NCI-H1048 (cell line): ENCODE measurements around the gene PDGFC.

Experiments
- DNase-seq: peaks from one replicate; lab custom pipeline; 2025; lab: John Stamatoyannopoulos, UW

PDGFC gene

GRCh38 chr4:156972379-156973015 is 898 bp upstream of the PDGFC start:
- no peak for DNase-seq

- DNase-seq = no peak
Measured at GRCh38 chr4:156971165-156971675, 379 bp downstream of the PDGFC start.

GRCh38 chr4:156970501-156971164 is 966 bp downstream of the PDGFC start:
- peak; percentile 25 for DNase-seq

DNA sequence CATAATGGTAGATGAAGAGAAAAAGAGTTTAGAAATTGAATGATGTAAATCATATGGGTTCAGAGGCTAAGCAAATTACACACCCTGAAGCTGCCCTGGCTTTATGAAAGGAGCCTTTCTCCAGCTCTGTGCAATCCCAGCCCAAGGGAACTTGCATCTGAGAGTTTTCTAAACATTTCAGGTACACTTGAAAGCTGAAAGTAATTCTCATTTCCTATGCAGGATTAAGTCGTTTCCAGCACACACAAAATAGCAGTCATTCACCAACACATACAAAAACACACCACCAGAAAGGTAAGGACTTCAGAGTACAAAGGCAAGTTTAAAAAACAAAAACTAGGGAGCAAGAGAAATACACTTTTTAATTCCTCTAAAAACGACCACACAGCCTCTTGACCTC is 1.7 kb downstream of the PDGFC start:
- DNase-seq = peak; percentile 25

- DNase-seq = no peak
Measured at GRCh38 chr4:156969101-156969500, 2.5 kb downstream of the PDGFC start.

- DNase-seq = peak; percentile 30
Measured at GRCh38 chr4:156968479-156968984, 3.1 kb downstream of the PDGFC start.

DNA sequence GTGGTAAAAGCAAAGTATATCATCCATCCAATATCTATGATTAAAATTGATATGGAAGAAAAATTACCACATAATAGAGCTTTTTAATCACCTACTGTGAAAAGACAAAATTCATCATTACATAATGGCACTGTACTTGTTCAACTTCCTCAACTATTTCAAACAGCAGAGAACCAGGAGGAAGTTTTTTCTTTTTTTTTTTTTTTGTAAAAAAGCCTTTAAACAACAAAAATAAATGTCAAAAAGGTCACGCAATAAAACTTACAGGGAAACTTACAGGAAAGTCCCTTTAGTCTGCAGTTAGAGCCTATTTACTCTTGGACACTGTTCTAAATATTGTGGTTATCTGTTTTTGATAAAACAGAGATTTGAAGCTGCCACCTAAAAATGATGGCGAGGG is 4.8 kb downstream of the PDGFC start:
- DNase-seq = no peak

- no peak for DNase-seq
Measured at GRCh38 chr4:156963419-156963818, 8.2 kb downstream of the PDGFC start.

DNA sequence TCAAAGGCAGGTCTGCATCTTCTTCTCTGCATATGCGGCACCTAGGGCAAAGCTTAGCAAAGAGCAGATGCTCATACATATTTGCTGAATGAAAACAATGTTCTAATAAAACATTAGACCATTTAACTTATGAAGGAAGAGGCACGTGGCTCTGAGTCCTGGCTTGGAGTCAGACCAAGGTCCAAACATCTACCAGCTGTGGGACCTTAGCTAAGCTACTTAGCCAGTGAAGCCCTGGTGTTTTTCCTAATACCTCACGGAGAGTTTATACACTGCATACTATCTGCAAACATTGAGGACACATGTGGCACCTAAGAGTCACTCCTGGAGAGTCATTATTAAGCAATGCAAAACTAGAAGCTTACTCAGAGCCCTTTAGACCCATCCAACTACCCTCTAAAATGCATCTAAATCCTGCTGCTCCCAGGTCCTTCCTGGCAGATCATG is 9.0 kb downstream of the PDGFC start:
- DNase-seq = no peak

GRCh38 chr4:156962058-156962358 is 9.6 kb downstream of the PDGFC start:
- DNase-seq = no peak

GRCh38 chr4:156961196-156962057 is 10.2 kb downstream of the PDGFC start:
- no peak for DNase-seq

GRCh38 chr4:156959298-156959702 is 12.3 kb downstream of the PDGFC start:
- DNase-seq = no peak

GRCh38 chr4:156958276-156959074 is 13.1 kb downstream of the PDGFC start:
- no peak for DNase-seq

GRCh38 chr4:156957556-156957955 is 14.0 kb downstream of the PDGFC start:
- DNase-seq = no peak

GRCh38 chr4:156956826-156957368 is 14.7 kb downstream of the PDGFC start:
- no peak for DNase-seq

DNA sequence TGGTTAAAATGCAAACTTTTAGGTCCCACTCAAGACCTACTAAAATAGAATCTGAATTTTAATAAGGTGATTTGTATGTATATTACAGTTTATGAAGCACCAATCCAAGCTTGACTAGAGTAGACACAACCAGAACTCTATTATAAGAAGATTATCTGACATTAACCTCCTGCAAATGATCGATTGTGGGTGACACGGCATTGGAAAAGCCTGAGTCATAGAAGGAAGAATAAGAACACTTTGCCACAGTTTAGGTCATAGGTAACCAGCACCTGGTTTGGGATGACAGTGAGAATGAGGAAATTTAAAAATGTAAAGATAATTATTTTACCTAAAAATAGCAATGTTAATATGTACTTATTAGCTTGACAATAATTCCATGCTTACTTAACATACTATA is 15.2 kb downstream of the PDGFC start:
- DNase-seq = no peak

DNA sequence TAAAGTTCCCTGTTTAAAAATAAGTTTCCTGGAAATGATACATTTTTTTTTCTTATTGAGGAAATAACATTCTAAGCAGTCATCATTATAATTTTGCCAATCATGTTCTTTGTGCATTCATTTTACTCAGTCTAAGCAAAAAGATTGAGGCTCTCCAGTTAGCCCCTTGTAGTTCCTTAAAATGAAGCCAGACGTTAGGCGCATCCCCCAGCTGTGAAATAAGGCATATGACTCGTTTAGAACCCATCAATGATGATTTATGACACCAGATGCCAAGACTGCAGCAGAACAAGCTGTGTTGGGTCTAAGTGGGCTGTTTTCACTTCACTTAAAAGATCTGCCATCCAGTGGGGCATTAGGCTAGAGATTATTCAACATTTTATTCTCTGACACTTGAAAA is 17.0 kb downstream of the PDGFC start:
- no peak for DNase-seq

- no peak for DNase-seq
Measured at GRCh38 chr4:156953951-156954350, 17.6 kb downstream of the PDGFC start.

- DNase-seq = no peak
Measured at GRCh38 chr4:156953001-156953400, 18.6 kb downstream of the PDGFC start.

DNA sequence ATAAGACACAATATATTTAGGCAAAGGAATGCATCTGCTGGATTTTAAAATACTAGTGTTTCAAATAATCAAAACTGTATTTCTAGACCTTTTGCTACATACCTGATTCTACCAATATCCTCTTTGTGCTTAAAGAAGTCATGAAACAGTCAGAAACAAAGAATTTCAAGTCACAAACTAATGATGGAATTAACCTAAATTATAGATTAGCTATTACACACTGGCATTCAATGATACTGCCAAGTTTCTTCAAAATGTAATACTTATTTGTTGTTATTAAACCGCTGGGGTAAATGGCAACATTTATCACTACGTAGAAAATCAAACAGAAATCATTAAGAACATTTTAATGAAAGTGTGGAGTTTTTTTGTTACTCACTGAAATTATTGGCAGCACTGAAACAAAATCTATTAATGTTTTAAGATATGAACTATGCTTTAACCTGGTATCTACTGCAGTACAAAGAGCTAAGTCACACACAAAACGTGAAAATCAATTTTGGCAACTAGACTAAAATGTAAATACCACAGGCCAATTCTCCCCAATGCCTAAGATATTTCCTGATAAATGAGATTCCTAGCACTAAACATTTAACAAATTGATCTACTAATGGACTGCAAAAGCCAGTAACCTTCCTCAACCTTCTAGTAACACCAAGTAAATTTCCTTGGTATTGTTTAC is 19.4 kb downstream of the PDGFC start:
- DNase-seq = no peak

DNA sequence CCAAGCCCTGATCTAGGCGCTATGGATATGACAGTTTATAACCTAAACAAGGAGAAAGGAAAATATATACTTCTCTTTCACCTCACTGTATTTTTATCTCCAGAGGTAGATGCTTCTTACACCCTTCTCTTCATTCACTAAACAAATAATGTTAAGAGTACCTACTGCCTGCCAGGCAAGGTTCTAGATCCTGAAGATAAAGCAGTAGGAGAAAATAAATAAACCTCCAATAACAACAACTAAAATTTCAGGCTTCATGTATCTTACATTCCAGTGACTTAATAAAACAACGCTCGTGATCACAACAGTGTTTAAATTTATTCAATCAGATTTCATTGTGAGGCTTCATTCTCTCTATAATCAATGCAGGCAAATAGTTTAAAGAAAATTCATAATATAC is 20.7 kb downstream of the PDGFC start:
- DNase-seq = no peak
